ENCODE measurements around the gene TBX21.
A peak's percentile ranks its signal among the peaks of the same experiment; 100 is the strongest.

The TBX21 gene, protein sequence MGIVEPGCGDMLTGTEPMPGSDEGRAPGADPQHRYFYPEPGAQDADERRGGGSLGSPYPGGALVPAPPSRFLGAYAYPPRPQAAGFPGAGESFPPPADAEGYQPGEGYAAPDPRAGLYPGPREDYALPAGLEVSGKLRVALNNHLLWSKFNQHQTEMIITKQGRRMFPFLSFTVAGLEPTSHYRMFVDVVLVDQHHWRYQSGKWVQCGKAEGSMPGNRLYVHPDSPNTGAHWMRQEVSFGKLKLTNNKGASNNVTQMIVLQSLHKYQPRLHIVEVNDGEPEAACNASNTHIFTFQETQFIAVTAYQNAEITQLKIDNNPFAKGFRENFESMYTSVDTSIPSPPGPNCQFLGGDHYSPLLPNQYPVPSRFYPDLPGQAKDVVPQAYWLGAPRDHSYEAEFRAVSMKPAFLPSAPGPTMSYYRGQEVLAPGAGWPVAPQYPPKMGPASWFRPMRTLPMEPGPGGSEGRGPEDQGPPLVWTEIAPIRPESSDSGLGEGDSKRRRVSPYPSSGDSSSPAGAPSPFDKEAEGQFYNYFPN

DNA sequence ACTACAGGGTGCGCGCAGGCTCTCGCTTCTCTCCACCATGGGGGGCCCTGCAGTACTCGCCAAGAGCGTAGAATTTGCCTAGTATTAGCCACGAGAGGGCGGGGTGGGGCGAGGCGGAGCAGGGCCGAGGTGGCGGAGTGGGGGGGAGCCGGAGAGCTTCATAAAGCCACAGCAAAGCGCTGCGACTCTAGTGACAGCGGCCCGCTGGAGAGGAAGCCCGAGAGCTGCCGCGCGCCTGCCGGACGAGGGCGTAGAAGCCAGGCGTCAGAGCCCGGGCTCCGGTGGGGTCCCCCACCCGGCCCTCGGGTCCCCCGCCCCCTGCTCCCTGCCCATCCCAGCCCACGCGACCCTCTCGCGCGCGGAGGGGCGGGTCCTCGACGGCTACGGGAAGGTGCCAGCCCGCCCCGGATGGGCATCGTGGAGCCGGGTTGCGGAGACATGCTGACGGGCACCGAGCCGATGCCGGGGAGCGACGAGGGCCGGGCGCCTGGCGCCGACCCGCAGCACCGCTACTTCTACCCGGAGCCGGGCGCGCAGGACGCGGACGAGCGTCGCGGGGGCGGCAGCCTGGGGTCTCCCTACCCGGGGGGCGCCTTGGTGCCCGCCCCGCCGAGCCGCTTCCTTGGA, at the start of gene TBX21:
Gene TBX21 (plus strand): TSS at position 190 of the 627 bp plus-strand sequence. CDS start 219 bp downstream, at position 409.
- DNase-seq (ENCODE audit: low read depth, low spot score), result peak; percentile 78

DNA sequence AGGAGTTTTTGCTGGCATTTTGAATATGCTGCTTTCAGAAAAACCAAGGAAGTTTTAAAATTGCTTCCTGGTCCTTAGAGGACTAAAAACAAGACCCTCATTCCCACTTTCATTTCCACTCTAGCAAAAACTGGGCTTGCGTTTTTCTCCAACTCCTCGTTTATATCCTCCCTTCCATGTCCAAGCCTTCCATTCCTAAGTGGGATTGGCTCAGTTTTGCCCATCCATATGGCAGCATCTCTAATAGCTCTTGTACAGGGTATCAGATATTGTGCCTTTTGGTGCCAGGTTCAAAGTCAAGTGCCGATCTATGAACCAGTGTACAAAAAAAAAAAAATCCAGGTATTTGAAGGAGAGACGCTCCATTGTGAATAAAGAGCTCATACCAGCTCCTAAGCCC, 49.0 kb upstream of the TBX21 start:
- DNase-seq (ENCODE audit: low read depth, low spot score), result no peak

DNA sequence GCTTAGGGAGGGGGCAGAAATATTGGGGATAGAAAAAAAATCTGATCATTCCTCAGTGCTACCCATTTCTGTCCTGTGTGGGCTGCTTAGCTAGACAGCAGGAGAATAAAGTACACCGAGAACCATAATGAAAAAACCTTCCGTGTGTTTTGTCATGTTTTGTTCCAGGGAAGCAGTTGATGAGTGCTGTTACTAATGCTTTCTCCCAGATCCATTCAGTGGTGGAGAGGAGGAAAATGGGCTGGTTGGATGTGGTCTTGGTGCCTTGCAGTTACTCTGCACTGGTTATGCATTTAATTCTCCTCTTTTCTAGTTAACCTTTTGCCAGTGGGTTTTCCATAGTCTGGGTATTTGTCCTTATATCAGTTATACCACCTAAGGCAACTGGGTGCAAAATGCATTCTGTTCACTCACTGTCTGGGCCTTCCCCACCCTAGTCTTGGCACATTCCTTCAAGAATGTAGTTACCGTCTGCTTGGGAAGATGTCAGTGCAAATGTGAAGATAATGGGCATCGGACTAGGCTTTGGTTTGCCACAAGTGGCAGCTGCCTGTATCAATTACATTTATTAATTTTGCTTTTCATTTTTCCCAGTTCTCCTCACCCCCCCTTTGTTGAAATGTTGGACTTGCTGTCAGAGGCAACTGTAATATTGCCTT, 48.4 kb upstream of the TBX21 start:
- no peak for DNase-seq (ENCODE audit: low read depth, low spot score)

DNA sequence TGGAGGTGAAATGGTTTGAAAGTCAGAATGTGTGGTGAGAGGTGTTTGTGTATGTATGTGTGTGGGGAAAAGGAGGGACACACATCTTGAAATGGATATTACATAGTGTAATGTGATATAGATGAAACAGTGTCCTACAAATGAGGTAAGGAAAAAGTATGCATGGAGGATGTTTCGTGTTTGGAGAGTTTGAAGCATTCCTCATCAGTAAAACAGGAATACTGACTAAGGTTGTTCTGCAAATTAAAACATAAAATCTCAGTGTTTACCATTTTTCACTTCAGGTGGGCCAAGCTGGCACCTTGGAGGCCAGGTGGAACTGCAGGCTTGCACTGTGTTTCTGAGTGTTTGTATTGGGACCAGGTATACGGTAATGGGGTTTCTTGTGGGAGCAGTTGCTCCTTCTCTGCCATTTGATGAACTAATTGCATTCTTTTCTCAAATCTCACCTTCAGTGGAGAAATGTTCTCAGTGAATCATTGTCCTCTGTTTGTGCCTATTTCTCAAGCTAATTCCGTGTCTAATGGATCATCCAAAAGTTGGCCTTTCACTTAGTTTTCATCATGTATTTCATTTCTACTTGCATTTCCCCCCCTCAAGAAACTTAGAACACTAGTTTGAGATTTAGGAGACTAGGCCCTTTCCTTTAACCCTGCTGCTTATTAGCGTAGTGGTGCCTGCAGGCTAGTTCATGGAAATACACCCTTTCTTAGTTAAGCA, 47.3 kb upstream of the TBX21 start:
- DNase-seq (ENCODE audit: low read depth, low spot score), result no peak

DNA sequence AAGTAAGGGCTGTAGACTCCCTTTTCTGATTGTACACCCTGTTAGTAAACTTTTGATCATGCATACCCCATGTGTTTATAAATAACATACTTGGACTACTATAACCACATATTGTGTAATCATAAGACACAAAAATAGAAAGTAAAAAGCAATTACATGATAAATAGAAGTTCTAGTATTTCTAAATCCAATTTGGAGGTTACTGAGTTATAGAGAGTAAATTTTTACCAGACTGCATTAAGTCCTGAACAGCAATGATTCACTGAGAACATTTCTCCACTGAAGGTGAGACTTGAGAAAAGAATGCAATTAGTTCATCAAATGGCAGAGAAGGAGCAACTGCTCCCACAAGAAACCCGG, 46.8 kb upstream of the TBX21 start:
- DNase-seq (ENCODE audit: low read depth, low spot score), result no peak

DNA sequence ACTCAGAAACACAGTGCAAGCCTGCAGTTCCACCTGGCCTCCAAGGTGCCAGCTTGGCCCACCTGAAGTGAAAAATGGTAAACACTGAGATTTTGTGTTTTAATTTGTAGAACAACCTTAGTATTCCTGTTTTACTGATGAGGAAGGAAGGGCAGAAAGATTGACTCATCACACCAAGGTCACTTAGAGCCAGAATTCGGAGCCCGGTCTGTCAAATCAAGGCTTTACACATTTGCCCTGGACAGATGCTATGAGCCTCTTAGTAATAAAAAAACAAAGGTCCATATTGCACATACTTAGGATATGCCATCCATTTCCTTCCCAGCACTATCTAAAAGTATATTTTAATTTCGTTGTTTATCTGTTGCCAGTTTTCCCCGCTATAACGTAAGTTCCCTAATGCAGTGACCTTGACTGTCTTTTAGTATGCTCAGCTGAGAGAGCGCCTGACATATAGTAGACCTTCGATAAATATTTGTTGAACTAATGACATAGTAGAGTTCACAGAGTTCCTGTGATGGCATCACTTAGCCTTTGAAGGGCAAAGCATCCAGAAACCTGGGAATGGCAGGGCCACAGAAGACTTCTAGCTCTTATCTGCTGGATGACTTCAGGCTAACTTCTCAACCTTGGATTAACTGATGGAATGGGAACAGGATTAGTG, 46.2 kb upstream of the TBX21 start:
- no peak for DNase-seq (ENCODE audit: low read depth, low spot score)

DNA sequence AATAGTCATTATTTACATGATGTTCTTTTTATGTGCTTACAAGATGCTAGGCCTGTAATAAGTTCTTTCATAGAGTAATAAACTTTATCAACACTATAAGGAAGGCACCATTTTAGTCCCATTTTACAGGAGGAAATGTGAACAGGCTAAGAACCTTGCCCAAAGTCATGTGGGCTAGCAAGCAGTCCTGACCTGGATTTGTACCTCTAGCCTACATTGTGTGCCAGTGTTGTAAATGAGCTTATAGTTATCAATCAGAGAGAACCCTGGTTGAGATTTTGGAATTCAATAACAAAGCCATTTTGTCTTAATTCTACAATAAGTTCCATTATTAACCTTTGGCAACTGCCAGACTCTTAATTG, 45.7 kb upstream of the TBX21 start:
- DNase-seq (ENCODE audit: low read depth, low spot score), result no peak

DNA sequence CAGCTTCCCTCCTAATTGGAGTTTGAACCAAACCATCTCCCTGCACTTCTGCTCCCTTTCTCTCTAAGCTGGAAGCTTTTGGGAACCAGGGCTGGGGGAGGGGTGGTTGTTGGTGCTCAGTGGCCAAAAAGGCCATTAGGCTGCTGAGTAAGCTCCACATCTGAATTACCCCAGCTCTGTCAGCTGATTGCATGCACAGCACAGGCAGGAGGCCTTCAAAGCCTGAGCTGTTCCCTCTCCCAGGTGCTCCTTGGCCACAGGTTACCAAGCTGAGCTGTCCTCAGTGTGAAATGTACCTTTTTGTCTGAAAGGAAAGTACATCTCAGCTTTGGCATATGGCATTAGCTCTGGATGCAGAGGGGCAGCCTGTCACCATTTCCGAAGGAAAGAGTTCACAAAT, 45.3 kb upstream of the TBX21 start:
- DNase-seq (ENCODE audit: low read depth, low spot score), result no peak

DNA sequence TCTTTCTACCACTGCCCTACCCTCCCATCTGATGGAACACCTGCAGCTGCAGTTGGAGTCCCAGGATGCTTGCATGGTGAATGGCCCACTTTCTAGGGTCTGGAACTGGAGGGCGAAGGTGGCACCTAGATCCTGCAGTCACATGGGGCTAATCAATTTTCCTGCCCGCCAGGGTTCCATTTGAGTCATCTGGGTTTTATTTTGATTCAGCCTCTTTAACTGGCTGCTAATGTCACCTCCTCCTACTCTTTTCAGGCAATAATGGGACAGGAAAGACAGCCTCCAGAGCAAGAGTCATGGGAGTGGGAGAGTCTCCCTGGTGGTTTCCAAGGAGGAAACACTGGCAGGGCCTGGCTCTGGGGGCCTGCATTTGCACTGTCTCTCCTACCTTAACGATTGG, 42.9 kb upstream of the TBX21 start:
- no peak for DNase-seq (ENCODE audit: low read depth, low spot score)

DNA sequence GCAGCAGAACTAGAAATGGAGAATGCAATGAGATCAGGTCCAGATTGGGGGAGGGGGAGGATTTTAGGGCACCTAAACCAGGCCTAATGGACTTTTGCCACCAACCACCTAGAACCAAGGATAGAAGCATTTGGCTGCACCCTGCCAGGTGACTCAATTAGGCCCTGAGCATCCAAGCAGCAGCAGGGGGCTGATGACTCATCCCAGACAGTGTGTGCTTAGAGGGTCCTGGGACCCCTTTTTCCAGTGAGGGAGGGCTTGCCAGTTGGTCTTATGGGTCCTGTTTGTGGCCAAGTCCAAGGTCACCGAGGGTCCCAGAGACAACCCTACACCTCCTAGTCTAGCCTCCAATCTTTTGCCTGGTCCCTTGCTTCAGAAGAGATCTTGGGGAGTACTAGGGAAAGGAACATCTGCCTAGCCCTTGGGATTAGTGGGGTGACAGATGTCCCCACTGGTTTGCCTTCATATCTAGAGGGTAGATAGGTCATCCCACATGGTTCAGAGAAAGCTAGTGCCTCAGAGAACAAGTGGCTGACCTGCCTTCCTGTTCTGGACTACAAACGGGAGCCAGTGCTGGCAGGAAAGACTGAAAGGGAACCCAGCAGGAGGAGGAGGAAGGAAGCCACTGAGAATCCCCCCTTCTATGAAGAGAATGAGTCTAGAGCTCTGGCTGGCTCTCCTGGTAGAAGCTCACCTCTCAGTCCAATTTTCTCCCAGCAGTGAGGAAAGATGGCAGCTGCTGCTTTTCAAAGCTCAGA, 40.7 kb upstream of the TBX21 start:
- no peak for DNase-seq (ENCODE audit: low read depth, low spot score)

DNA sequence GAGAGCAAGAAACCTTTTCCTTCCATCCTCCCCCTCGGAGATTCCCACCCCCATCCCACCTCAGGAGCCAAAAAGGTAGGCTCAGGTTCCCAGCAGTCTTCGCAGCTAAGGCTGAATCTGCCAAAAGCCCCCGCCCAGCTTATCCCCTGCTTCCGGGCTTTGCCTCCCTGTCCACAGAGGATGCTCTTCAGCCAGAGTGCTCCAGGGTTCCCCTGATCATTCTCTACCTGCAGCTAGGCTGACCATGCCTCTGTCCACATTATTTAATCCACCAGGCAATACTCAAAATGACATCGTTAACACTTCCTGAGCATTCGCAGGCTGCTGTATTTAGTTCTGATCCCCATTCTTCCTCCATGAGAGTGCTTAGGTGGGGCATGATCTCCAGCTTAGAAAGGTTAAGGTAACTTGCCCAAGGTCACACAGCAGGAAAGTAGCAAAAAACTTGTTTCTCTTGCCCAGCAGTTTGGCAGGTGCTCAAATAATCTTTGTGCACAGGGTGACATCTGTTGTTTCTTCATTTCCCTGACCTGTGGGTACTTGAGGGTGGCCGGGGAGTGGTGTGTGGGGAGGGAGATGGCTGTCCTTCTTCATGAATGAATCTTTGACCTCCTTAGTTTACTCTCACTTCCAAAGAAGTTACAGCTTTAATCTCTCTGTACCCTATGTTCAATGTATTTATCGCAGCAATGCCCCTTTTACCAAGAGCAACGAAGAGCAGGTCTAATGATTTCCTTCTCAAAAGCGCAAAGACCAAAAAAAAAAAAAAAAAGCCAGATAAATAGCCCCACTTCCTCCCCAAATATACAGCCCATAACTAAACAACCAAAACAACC, 39.9 kb upstream of the TBX21 start:
- no peak for DNase-seq (ENCODE audit: low read depth, low spot score)

DNA sequence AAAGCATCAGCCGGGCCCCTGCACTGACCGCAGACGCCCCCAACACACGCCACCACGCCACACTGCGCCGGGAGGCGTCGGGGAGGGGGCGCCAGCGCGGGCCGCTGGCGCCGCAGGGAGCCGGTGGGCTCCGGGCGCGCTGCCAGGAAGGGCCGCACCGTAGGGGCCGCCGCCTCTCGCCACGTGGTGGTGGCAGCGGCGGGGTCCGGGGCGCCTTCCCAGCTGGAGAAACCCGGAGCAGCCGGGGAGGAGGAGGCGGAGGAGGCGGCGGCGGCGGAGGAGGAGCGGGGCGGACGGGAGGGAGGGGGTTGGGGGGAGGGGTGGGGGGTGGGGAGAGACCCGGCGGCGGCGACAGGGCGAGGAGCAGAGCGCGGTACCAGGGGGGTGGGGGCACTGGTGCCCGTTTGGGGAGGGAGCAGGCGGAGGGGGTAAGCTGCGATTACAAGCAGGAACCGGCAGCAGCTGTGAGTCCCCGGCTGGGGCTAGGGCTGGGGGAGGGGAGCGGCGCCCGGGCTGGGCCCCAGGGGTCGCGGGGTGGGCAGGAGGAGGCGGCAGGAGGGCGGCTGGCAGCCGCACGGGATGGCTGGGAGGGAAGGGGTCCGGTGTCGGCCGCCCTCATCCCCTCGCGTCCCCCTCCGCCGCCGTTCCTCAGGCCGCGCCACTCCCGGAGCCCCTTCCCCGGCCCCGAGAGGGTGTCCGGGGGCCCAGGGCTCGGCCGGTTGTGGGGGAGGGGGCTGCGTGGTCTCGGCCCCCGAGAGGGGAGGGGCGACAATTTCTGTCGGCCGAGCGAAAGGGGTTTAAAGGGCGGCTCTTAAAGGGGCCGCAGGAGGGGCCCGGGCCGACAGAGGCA, 39.1 kb upstream of the TBX21 start, which contains the start of gene TBKBP1:
Gene TBKBP1 (plus strand): TSS at position 431 of the 850 bp plus-strand sequence. CDS start 1,952 bp downstream, outside the sequence.
- no peak for DNase-seq (ENCODE audit: low read depth, low spot score)

DNA sequence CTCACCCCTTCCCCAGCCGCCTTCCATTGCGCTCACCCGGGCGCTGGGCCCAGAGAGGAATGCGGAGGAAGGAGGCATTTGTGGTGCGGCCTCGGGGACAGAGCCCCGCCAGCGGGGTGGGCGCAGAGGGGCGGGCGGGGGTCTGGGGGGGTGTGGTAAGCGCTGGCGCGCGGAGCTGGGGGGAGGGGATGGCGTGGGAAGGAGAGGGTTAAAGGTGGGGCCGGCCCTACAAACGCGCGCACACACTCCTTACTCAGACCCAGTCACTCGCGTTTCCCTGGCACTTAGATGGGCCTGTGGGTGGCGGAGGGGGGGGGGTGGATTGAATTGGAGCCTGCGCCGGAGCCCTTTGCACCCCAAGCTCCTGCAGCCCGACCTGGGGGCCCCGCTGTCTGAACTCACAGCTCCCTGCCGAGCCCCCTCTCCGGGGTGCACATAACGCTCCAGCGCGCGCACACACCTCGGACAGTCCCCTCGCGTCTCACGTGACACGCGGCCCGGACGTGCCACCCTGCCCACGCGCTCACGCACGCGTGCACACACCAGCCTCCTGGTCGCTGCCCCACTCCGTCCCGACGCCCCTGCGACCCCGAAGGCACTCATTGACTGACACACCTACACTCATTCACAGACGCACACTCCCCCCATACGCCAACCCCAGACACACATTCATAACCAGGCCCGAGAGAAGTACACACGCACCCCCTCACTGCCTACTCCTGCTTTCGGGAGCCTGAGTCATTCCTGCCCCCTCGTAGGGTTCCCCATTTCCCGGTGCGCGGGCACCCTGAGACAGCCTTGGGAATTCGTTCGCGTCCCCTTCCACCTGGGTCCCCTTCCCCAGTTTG, 38.2 kb upstream of the TBX21 start:
- no peak for DNase-seq (ENCODE audit: low read depth, low spot score)

DNA sequence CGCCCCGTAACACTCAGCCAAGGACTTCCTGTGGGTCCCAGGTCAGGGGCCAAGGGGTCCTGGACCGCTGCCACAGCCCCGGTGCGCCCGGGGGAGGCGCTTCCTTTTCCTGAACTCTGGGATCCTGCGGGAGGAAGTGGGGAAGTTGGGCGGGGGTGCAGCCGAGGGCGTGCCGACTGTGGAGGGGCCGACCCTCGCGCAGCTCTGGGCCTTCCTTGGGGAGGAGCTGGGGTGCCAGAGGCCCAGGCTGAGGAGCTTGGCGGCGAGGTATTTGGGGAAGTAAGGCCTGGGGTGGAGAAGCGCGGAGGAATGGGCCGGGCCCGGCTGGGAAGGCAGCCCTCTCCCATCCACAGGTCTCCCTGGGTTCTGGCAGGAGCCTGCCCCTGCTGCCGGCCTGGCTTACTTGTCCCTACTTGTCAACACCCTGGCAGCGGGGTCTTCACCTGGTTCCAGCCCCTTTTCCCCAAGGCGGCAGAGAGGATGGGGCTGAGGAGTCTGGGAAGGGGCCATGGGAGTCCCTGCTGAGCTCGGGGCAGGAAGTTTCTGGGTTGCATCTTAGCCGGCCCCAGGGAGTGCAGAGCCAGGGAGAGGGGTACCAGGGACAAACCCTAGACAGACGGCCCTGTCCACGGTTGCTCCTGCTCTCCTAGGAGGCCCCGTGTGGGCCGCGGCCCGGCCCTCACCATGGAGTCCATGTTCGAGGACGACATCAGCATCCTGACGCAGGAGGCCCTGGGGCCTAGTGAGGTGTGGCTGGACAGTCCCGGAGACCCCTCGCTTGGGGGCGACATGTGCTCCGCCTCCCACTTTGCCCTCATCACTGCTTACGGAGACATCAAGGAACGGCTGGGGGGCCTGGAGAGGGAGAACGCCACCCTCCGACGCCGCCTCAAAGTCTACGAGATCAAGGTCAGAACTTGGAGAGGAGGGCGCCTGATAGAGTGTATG, 37.3 kb upstream of the TBX21 start:
- DNase-seq (ENCODE audit: low read depth, low spot score), result no peak

DNA sequence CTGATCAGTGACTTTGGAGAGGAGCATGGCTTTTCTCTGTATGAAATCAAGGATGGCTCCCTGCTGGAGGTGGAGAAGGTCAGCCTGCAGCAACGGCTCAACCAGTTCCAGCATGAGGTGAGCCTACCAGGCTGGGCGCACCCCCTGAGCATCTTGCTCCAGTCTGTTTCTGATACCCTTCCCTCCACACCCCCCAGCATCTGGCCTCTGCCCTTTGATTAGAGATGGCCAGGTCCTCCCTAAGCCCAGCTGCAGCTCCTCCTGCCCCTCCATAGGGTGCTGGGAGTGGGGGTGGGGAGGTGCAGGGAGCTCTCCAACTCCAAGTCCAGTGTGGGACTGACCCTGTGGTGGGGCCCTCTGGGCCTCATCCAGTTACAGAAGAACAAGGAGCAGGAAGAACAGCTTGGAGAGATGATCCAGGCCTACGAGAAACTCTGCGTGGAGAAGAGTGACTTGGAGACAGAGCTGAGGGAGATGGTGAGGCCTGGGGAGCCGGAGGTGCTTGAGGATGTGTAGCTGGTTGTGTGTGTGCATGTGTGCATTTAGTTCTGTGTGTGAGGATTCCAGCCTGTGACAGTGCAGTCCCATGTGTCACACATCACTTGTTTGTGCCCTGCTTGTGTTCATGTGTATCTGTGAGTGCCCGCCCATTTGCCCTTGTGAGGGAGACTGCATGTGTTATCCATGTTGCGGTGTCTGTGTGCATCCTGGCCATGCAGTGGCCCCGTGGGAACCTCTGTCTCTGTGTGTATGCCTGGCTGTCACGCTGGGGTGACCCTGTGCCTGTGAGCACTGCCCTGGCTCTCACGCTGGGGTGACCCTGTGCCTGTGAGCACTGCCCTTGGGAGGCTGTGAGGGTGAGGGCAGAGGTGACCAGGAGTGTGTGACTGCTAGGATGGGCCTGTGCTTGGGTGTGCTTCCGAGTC, 36.1 kb upstream of the TBX21 start:
- DNase-seq (ENCODE audit: low read depth, low spot score), result no peak
